Gastrocnemius medialis (tissue), 4 donors: Measurements from ENCODE around the gene ARF1. TPM values are rescaled to one million over a fixed set of nuclear protein-coding genes. Genes with fewer than 3 reads are reported as not detected.

Experiments used
- ATAC-seq, 2 donors: fragments of 150-250 bp; one replicate each; pipeline ENCODE4 v1.9.1; 2016
- DNase-seq, 2 donors: peaks; one replicate each; pipeline ENCODE4 v3.0.0-alpha.2; 2019
- H3K27ac ChIP-seq, 4 donors: fragments of 200-600 bp; sonication (generic); 1 replicate in 1 of 4; 2 replicates in 3 of 4; pipeline ENCODE4 v1.5.1; 2016 to 2018; ENCODE audit warnings: mild to moderate bottlenecking in 2 of 4, moderate library complexity in 1 of 4
- H3K27me3 ChIP-seq, 3 donors: fragments of 200-600 bp; sonication (generic) in 2 of 3; 1 replicate in 1 of 3; 2 replicates in 2 of 3; pipeline versions ENCODE4 v1.5.1 to v1.6.0; 2016 to 2019; ENCODE audit warnings: mild to moderate bottlenecking in 1 of 3, moderate library complexity in 1 of 3
- H3K36me3 ChIP-seq, 2 donors: fragments of 200-600 bp; sonication (generic) in 1 of 2; one replicate each; pipeline ENCODE4 v1.5.1; 2017 to 2018
- H3K4me1 ChIP-seq, 2 donors: fragments of 200-600 bp; sonication (generic) in 1 of 2; one replicate each; pipeline ENCODE4 v1.5.1; 2016 to 2017; ENCODE audit warnings: mild to moderate bottlenecking in 2 of 2
- H3K4me3 ChIP-seq, 4 donors: fragments of 200-600 bp; sonication (generic) in 3 of 4; 1 replicate in 1 of 4; 2 replicates in 3 of 4; pipeline ENCODE4 v1.5.1; 2016 to 2019; ENCODE audit warnings: mild to moderate bottlenecking in 2 of 4
- H3K9me3 ChIP-seq, 3 donors: fragments of 200-600 bp; sonication (generic) in 2 of 3; 1 replicate in 1 of 3; 2 replicates in 2 of 3; pipeline ENCODE4 v1.5.1; 2016 to 2019
- CTCF ChIP-seq, 5 experiments: fragments of 450-650 bp in 3 of 5; fragments of 200-600 bp in 2 of 5; sonication (generic) in 2 of 5; IDR thresholded peaks in 4 of 5; conservative IDR thresholded peaks in 1 of 5; 1 replicate in 4 of 5; 2 replicates in 1 of 5; pipeline ENCODE4 v1.5.1; 2016 to 2019; ENCODE audit warnings: antibody characterized with exemption in 5 of 5, mild to moderate bottlenecking in 3 of 5, moderate library complexity in 3 of 5
- POLR2A ChIP-seq, 2 donors: fragments of 450-650 bp; IDR thresholded peaks; one replicate each; pipeline ENCODE4 v1.6.1; 2017; ENCODE audit warnings: antibody characterized with exemption in 2 of 2, mild to moderate bottlenecking in 2 of 2, moderate library complexity in 2 of 2
- in situ Hi-C, 4 donors: fragments of 200-750 bp; cut with MboI; loops; one replicate each; pipeline versions ENCODE4 v1.15.0 to v1.8.0; 2017; ENCODE audit warnings: low sequenced_read_pairs in 4 of 4
- intact Hi-C: fragments of 100-400 bp; cut with DNase I; formaldehyde crosslinking; loops from one replicate; pipeline ENCODE4 v1.15.1; 2023; ENCODE audit warnings: low total_unique reads
- total RNA-seq, 4 donors: library from RNA; depleted of rRNA; stranded (reverse); fragments of >200 nt; gene quantifications; one replicate each; pipeline versions ENCODE4 v1.1.0 to v1.2.3, GENCODE V29; 2016

The ARF1 gene
- total RNA-seq, 4 donors from 2014 or later: 234 to 422 (median 306) TPM

GRCh38 chr1:228070173-228070572, 12.3 kb upstream of the ARF1 start:
- no peak for DNase-seq
- no peak overlapping the region for H3K4me3 ChIP-seq
- H3K4me1 ChIP-seq: no peaks in the 10 kb centered on the region
- no peak overlapping the region for H3K27ac ChIP-seq
- no peak for ATAC-seq
- H3K27me3 ChIP-seq: peaks cover 16 to 52% (median 32%) of the 10 kb centered on the region in 3 donors
- in situ Hi-C loops (no loop called here), intact Hi-C loops (loop anchor here (10.0 kb wide), 1 partner anchor 65 kb away; the partner anchor contains the start of gene WNT3A)
- no peak for TF ChIP-seq POLR2A (IDR thresholded peaks at IDR 0.05)
- TF ChIP-seq CTCF (IDR thresholded peaks at IDR 0.05 in 4 of 5, conservative IDR thresholded peaks at IDR 0.05 in 1 of 5): no peak
- H3K9me3 ChIP-seq: no peaks in the 10 kb centered on the region
- H3K36me3 ChIP-seq: no peaks in the 10 kb centered on the region

GRCh38 chr1:228070851-228071250, 11.7 kb upstream of the ARF1 start:
- DNase-seq (no peak), ATAC-seq (no peak)
- TF ChIP-seq POLR2A (IDR thresholded peaks at IDR 0.05) (no peak), CTCF (IDR thresholded peaks at IDR 0.05 in 4 of 5, conservative IDR thresholded peaks at IDR 0.05 in 1 of 5) (no peak)
- Histone ChIP-seq H3K9me3 (no peaks in the 10 kb centered on the region), H3K27me3 (peaks cover 11 to 45% (median 25%) of the 10 kb centered on the region in 3 donors), H3K4me3 (no peak overlapping the region), H3K36me3 (no peaks in the 10 kb centered on the region), H3K27ac (no peak overlapping the region), H3K4me1 (no peaks in the 10 kb centered on the region)
- intact Hi-C loops (loop anchor here (10.0 kb wide), 1 partner anchor 66 kb away; the partner anchor contains the start of gene WNT3A), in situ Hi-C loops (no loop called here)

GRCh38 chr1:228071839-228072657, 10.5 kb upstream of the ARF1 start:
- no peaks in the 10 kb centered on the region for H3K9me3 ChIP-seq
- no peaks in the 10 kb centered on the region for H3K36me3 ChIP-seq
- TF ChIP-seq POLR2A (IDR thresholded peaks at IDR 0.05) (no peak), CTCF (IDR thresholded peaks at IDR 0.05 in 4 of 5, conservative IDR thresholded peaks at IDR 0.05 in 1 of 5) (no peak)
- H3K27ac ChIP-seq: no peak overlapping the region
- H3K4me1 ChIP-seq: no peaks in the 10 kb centered on the region
- no peak overlapping the region for H3K4me3 ChIP-seq
- intact Hi-C loops (loop anchor here (10.0 kb wide), 1 partner anchor 67 kb away; the partner anchor contains the start of gene WNT3A), in situ Hi-C loops (no loop called here)
- peaks cover 4 to 34% (median 14%) of the 10 kb centered on the region in 3 donors for H3K27me3 ChIP-seq
- DNase-seq (no peak), ATAC-seq (no peak)

- H3K27ac ChIP-seq: no peak overlapping the region
- in situ Hi-C loops: no loop called here
- TF ChIP-seq POLR2A (IDR thresholded peaks at IDR 0.05): no peak
- no peak for TF ChIP-seq CTCF (IDR thresholded peaks at IDR 0.05 in 4 of 5, conservative IDR thresholded peaks at IDR 0.05 in 1 of 5)
- ATAC-seq (no peak), DNase-seq (no peak)
- peaks cover 0 to 27% (median 9%) of the 10 kb centered on the region in 3 donors for H3K27me3 ChIP-seq
- no peak overlapping the region for H3K4me3 ChIP-seq
- intact Hi-C loops: loop anchor here (10.0 kb wide), 1 partner anchor 68 kb away; the partner anchor contains the start of gene WNT3A
- H3K9me3 ChIP-seq: no peaks in the 10 kb centered on the region
- H3K4me1 ChIP-seq: no peaks in the 10 kb centered on the region
- no peaks in the 10 kb centered on the region for H3K36me3 ChIP-seq
Observed at GRCh38 chr1:228072658-228073043, 9.9 kb upstream of the ARF1 start.
